GM03348 (cell line): Measurements from ENCODE around the gene LCLAT1.
"Not testable (repeated sequence)": the region's sequence is repeated elsewhere in the genome, so short reads cannot be mapped to it uniquely, and the experiment has no call there.

ENCODE experiments used
- DNase-seq: peaks from one replicate; pipeline ENCODE4 v3.0.0; 2012; ENCODE audit warnings: low spot score

Gene LCLAT1

GRCh38 chr2:30455114-30455738, 8.2 kb downstream of the LCLAT1 start:
- DNase-seq = no peak

GRCh38 chr2:30456106-30456505, 9.1 kb downstream of the LCLAT1 start:
- no peak for DNase-seq

GRCh38 chr2:30456579-30456978, 9.5 kb downstream of the LCLAT1 start:
- no peak for DNase-seq

GRCh38 chr2:30457296-30457695, 10.2 kb downstream of the LCLAT1 start:
- DNase-seq = no peak

- DNase-seq = no peak
Measured at GRCh38 chr2:30459140-30459539, 12.1 kb downstream of the LCLAT1 start.

- DNase-seq = no peak
Measured at GRCh38 chr2:30462131-30462857, 15.2 kb downstream of the LCLAT1 start.

- no peak for DNase-seq
Measured at GRCh38 chr2:30463535-30463934, 16.5 kb downstream of the LCLAT1 start.

GRCh38 chr2:30464544-30465170, 17.6 kb downstream of the LCLAT1 start:
- DNase-seq = no peak

- no peak for DNase-seq
Measured at GRCh38 chr2:30465171-30465545, 18.1 kb downstream of the LCLAT1 start.

GRCh38 chr2:30466216-30466615, 19.2 kb downstream of the LCLAT1 start:
- DNase-seq = no peak

GRCh38 chr2:30467062-30467826, 20.2 kb downstream of the LCLAT1 start:
- DNase-seq = not testable (repeated sequence)

GRCh38 chr2:30470426-30470825, 23.4 kb downstream of the LCLAT1 start:
- no peak for DNase-seq

GRCh38 chr2:30472326-30472725, 25.3 kb downstream of the LCLAT1 start:
- DNase-seq = peak; percentile 27

- peak; percentile 28 for DNase-seq
Measured at GRCh38 chr2:30475542-30475941, 28.5 kb downstream of the LCLAT1 start.

GRCh38 chr2:30476636-30477035, 29.6 kb downstream of the LCLAT1 start:
- no peak for DNase-seq

- DNase-seq = no peak
Measured at GRCh38 chr2:30480703-30481322, 33.8 kb downstream of the LCLAT1 start.

GRCh38 chr2:30481323-30481800, 34.3 kb downstream of the LCLAT1 start:
- no peak for DNase-seq

- no peak for DNase-seq
Measured at GRCh38 chr2:30482011-30482410, 35.0 kb downstream of the LCLAT1 start.

GRCh38 chr2:30484145-30484544, 37.1 kb downstream of the LCLAT1 start:
- DNase-seq = no peak

- DNase-seq = no peak
Measured at GRCh38 chr2:30484995-30485394, 37.9 kb downstream of the LCLAT1 start.

- no peak for DNase-seq
Measured at GRCh38 chr2:30486655-30487054, 39.6 kb downstream of the LCLAT1 start.

GRCh38 chr2:30487603-30488002, 40.6 kb downstream of the LCLAT1 start:
- DNase-seq = no peak
